ENCODE data around the gene MEAF6. TPM values are rescaled to one million over a fixed set of nuclear protein-coding genes. Genes with fewer than 3 reads are reported as not detected.

Gene MEAF6
- total RNA-seq, 3 donors from 2014 or later = 78.2 to 140 (median 87.2) TPM

GRCh38 chr1:37480125-37480466 is 34.5 kb downstream of the MEAF6 start:
- Histone ChIP-seq H3K4me1 (peaks cover 19 to 52% of the 10 kb centered on the region in 2 donors), H3K9me3 (no peaks in the 10 kb centered on the region), H3K4me3 (peak overlapping the region; percentile 31 to 93 (median 87)), H3K27ac (peak overlapping the region; percentile 95 to 99), H3K27me3 (no peaks in the 10 kb centered on the region), H3K36me3 (peaks cover 9% of the 10 kb centered on the region)
- intact Hi-C loops (cut with DNase I; ENCODE audit: low total_unique reads) = no loop called here
- no peak for TF ChIP-seq POLR2AphosphoS5 (IDR thresholded peaks at IDR 0.05)
- DNase-seq (ENCODE audit: low spot score in 2 of 2) = no peak

- Histone ChIP-seq H3K27ac (peak overlapping the region; percentile 95 to 99), H3K4me3 (peak overlapping the region; percentile 31 to 93 (median 87)), H3K27me3 (no peaks in the 10 kb centered on the region), H3K4me1 (peaks cover 19 to 46% of the 10 kb centered on the region in 2 donors), H3K9me3 (no peaks in the 10 kb centered on the region), H3K36me3 (peaks cover 9% of the 10 kb centered on the region)
- intact Hi-C loops (cut with DNase I; ENCODE audit: low total_unique reads) = no loop called here
- peak; percentile 92 to 96 for DNase-seq (ENCODE audit: low spot score in 2 of 2)
- peak; percentile 83 to 93 (median 86) for TF ChIP-seq POLR2AphosphoS5 (IDR thresholded peaks at IDR 0.05)
- TF ChIP-seq POLR2A (IDR thresholded peaks at IDR 0.05) = peak; percentile 13
- no peak for TF ChIP-seq CTCF (IDR thresholded peaks at IDR 0.05)
Measured at GRCh38 chr1:37479255-37480124, 35.1 kb downstream of the MEAF6 start.

GRCh38 chr1:37478890-37479254 is 35.7 kb downstream of the MEAF6 start:
- Histone ChIP-seq H3K9me3 (no peaks in the 10 kb centered on the region), H3K27me3 (no peaks in the 10 kb centered on the region), H3K4me3 (peak overlapping the region; percentile 31 to 93 (median 87)), H3K36me3 (peaks cover 9% of the 10 kb centered on the region), H3K27ac (peak overlapping the region; percentile 95 to 99), H3K4me1 (peaks cover 19 to 39% of the 10 kb centered on the region in 2 donors)
- intact Hi-C loops (cut with DNase I; ENCODE audit: low total_unique reads) = no loop called here
- TF ChIP-seq POLR2AphosphoS5 (IDR thresholded peaks at IDR 0.05) = no peak
- TF ChIP-seq POLR2A (IDR thresholded peaks at IDR 0.05) = no peak
- TF ChIP-seq CTCF (IDR thresholded peaks at IDR 0.05) = no peak
- no peak for DNase-seq (ENCODE audit: low spot score in 2 of 2)

- no peaks in the 10 kb centered on the region for H3K9me3 ChIP-seq
- peaks cover 9% of the 10 kb centered on the region for H3K36me3 ChIP-seq
- DNase-seq (ENCODE audit: low spot score in 2 of 2) = no peak
- peak overlapping the region; percentile 95 to 99 for H3K27ac ChIP-seq
- no peaks in the 10 kb centered on the region for H3K27me3 ChIP-seq
- intact Hi-C loops (cut with DNase I; ENCODE audit: low total_unique reads) = no loop called here
- H3K4me3 ChIP-seq = peak overlapping the region; percentile 31 to 93 (median 87)
- TF ChIP-seq POLR2AphosphoS5 (IDR thresholded peaks at IDR 0.05) (no peak), POLR2A (IDR thresholded peaks at IDR 0.05) (no peak), CTCF (IDR thresholded peaks at IDR 0.05) (no peak)
- H3K4me1 ChIP-seq = peaks cover 19 to 39% of the 10 kb centered on the region in 2 donors
Measured at GRCh38 chr1:37478451-37478881, 36.1 kb downstream of the MEAF6 start.

- no peaks in the 10 kb centered on the region for H3K9me3 ChIP-seq
- H3K27me3 ChIP-seq = no peaks in the 10 kb centered on the region
- peak overlapping the region in 2 of 3 donors; percentile 87 to 93 for H3K4me3 ChIP-seq
- peak in 1 of 2 donors; percentile 55 for DNase-seq (ENCODE audit: low spot score in 2 of 2)
- H3K4me1 ChIP-seq = peaks cover 19 to 45% of the 10 kb centered on the region in 2 donors
- intact Hi-C loops (cut with DNase I; ENCODE audit: low total_unique reads) = no loop called here
- H3K27ac ChIP-seq = peak overlapping the region; percentile 95 to 99
- no peak for TF ChIP-seq CTCF (IDR thresholded peaks at IDR 0.05)
- no peak for TF ChIP-seq POLR2A (IDR thresholded peaks at IDR 0.05)
- TF ChIP-seq POLR2AphosphoS5 (IDR thresholded peaks at IDR 0.05) = no peak
- H3K36me3 ChIP-seq = peaks cover 5% of the 10 kb centered on the region
Measured at GRCh38 chr1:37477946-37478345, 36.6 kb downstream of the MEAF6 start.

All from breast epithelium (tissue), 4 donors.